Activated T-helper 1 cell treated with anti-CD3 and anti-CD28 coated beads, Interleukin-12 subunit alpha, Interleukin-12 subunit beta, Interleukin-2, Interleukin-4 antibody, amounts not matched to agents 30 ng/mL and 10 ng/mL and 1 ng/mL, durations not matched to agents 14 hours and 24 hours and 36 hours (primary cell): ENCODE results near the gene TTC39A. TPM values are rescaled to one million over a fixed set of nuclear protein-coding genes. Genes with fewer than 3 reads are reported as not detected.

Source experiments
- DNase-seq: peaks from one replicate; pipeline ENCODE4 v3.0.0; 2021; ENCODE audit warnings: low spot score
- H3K27ac Mint-ChIP-seq: one replicate; pipeline ENCODE4 v1.8.0; 2021; ENCODE audit warnings: mild to moderate bottlenecking, mixed read lengths
- H3K27me3 Mint-ChIP-seq: one replicate; pipeline ENCODE4 v1.8.0; 2022; ENCODE audit warnings: mild to moderate bottlenecking, moderate library complexity, mixed read lengths; ENCODE audit not compliant: insufficient read depth
- H3K36me3 Mint-ChIP-seq: one replicate; pipeline ENCODE4 v1.8.0; 2021; ENCODE audit warnings: low read depth, mixed read lengths
- H3K4me1 Mint-ChIP-seq: one replicate; pipeline ENCODE4 v1.8.0; 2021; ENCODE audit warnings: low read depth, mixed read lengths
- H3K4me3 Mint-ChIP-seq: one replicate; pipeline ENCODE4 v1.8.0; 2021; ENCODE audit warnings: mild to moderate bottlenecking, moderate library complexity, mixed read lengths
- H3K9me3 Mint-ChIP-seq: one replicate; pipeline ENCODE4 v1.8.0; 2021; ENCODE audit warnings: mixed read lengths
- intact Hi-C: fragments of 100-400 bp; cut with micrococcal nuclease; formaldehyde crosslinking; loops from one replicate; pipeline ENCODE4 v1.15.1; 2024
- total RNA-seq: library from RNA; stranded (reverse); gene quantifications from 2 replicates; pipeline ENCODE4 v1.2.3, GENCODE V29; 2022

Gene TTC39A
- total RNA-seq, 1 donor from 2014 or later, result not detected

- Mint-ChIP-seq H3K4me3 (no peak overlapping the region), H3K27ac (no peak overlapping the region), H3K4me1 (no peaks in the 10 kb centered on the region), H3K36me3 (no peaks in the 10 kb centered on the region), H3K9me3 (no peaks in the 10 kb centered on the region), H3K27me3 (no peaks in the 10 kb centered on the region)
- intact Hi-C loops, result no loop called here
- DNase-seq, result no peak
Observed at GRCh38 chr1:51306950-51307349, 23.4 kb downstream of the TTC39A start.

GRCh38 chr1:51305371-51305823, 25.0 kb downstream of the TTC39A start:
- no peak for DNase-seq
- no peaks in the 10 kb centered on the region for H3K9me3 Mint-ChIP-seq
- H3K27ac Mint-ChIP-seq, result no peak overlapping the region
- intact Hi-C loops, result no loop called here
- no peaks in the 10 kb centered on the region for H3K27me3 Mint-ChIP-seq
- H3K36me3 Mint-ChIP-seq, result no peaks in the 10 kb centered on the region
- H3K4me1 Mint-ChIP-seq, result no peaks in the 10 kb centered on the region
- H3K4me3 Mint-ChIP-seq, result no peak overlapping the region

DNA sequence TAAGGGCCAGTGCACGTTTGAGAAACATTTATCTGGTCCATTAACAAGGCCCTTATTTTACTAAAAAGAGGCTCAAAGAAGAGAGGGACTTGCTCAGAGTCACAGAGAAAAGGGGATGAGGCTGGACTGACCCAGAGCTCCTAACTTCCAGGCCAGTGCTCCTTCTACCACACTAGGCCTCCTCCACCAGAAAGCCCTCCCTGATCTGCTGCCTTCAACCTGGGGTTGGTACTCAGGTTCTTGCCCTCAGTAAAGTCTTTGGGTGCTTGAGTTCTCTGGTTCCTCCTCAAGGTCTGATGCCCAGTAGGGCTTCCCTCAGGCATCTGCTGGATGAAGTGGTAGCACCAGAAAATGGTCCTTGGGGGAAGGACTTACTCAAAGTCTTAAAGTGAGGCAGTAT, 26.0 kb downstream of the TTC39A start:
- Mint-ChIP-seq H3K9me3 (no peaks in the 10 kb centered on the region), H3K4me1 (no peaks in the 10 kb centered on the region), H3K27ac (no peak overlapping the region), H3K27me3 (no peaks in the 10 kb centered on the region), H3K4me3 (no peak overlapping the region), H3K36me3 (no peaks in the 10 kb centered on the region)
- DNase-seq, result no peak
- intact Hi-C loops, result no loop called here

- intact Hi-C loops, result no loop called here
- no peak overlapping the region for H3K4me3 Mint-ChIP-seq
- no peaks in the 10 kb centered on the region for H3K4me1 Mint-ChIP-seq
- H3K27me3 Mint-ChIP-seq, result no peaks in the 10 kb centered on the region
- no peaks in the 10 kb centered on the region for H3K9me3 Mint-ChIP-seq
- H3K27ac Mint-ChIP-seq, result peak overlapping the region; percentile 5
- H3K36me3 Mint-ChIP-seq, result no peaks in the 10 kb centered on the region
- DNase-seq, result no peak
Observed at GRCh38 chr1:51303751-51304251, 26.6 kb downstream of the TTC39A start.

DNA sequence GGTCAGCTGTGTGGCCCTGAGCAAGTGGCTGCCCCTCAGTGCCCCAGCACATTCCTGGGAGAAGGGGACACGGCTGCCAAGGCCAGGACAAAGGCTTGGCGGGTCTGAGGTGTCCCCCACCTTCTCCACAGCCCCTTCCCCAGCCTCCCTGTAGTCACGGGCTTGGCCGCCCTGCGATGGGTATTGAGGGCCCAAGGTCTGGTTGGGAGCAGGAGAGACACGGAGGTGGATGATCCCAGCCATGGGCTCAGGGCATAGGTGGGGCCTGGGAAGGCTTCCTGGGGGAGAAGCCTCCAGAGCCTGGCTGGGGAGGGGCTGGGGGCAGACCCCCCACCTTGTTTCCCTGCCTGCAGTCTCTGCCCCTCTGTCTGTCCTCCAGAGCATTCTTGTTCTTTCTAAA, 27.0 kb downstream of the TTC39A start:
- Mint-ChIP-seq H3K4me1 (no peaks in the 10 kb centered on the region), H3K4me3 (no peak overlapping the region), H3K9me3 (no peaks in the 10 kb centered on the region), H3K27ac (no peak overlapping the region), H3K36me3 (no peaks in the 10 kb centered on the region), H3K27me3 (no peaks in the 10 kb centered on the region)
- intact Hi-C loops, result no loop called here
- DNase-seq, result no peak

- intact Hi-C loops, result no loop called here
- Mint-ChIP-seq H3K4me1 (peaks cover 2% of the 10 kb centered on the region), H3K36me3 (no peaks in the 10 kb centered on the region), H3K9me3 (no peaks in the 10 kb centered on the region), H3K27me3 (no peaks in the 10 kb centered on the region), H3K27ac (no peak overlapping the region), H3K4me3 (no peak overlapping the region)
- DNase-seq, result no peak
Observed at GRCh38 chr1:51302746-51303145, 27.6 kb downstream of the TTC39A start.

GRCh38 chr1:51302270-51302669, 28.1 kb downstream of the TTC39A start:
- peaks cover 5% of the 10 kb centered on the region for H3K4me1 Mint-ChIP-seq

GRCh38 chr1:51301844-51302162, 28.6 kb downstream of the TTC39A start:
- Mint-ChIP-seq H3K9me3 (no peaks in the 10 kb centered on the region), H3K27me3 (no peaks in the 10 kb centered on the region), H3K36me3 (no peaks in the 10 kb centered on the region), H3K27ac (no peak overlapping the region), H3K4me1 (peaks cover 5% of the 10 kb centered on the region), H3K4me3 (no peak overlapping the region)
- no peak for DNase-seq
- intact Hi-C loops, result no loop called here

More at GRCh38 chr1:51302270-51302669, 28.1 kb downstream of the TTC39A start:
- intact Hi-C loops, result no loop called here
- Mint-ChIP-seq H3K27me3 (no peaks in the 10 kb centered on the region), H3K27ac (no peak overlapping the region), H3K36me3 (no peaks in the 10 kb centered on the region), H3K9me3 (no peaks in the 10 kb centered on the region), H3K4me3 (no peak overlapping the region)
- DNase-seq, result no peak

DNA sequence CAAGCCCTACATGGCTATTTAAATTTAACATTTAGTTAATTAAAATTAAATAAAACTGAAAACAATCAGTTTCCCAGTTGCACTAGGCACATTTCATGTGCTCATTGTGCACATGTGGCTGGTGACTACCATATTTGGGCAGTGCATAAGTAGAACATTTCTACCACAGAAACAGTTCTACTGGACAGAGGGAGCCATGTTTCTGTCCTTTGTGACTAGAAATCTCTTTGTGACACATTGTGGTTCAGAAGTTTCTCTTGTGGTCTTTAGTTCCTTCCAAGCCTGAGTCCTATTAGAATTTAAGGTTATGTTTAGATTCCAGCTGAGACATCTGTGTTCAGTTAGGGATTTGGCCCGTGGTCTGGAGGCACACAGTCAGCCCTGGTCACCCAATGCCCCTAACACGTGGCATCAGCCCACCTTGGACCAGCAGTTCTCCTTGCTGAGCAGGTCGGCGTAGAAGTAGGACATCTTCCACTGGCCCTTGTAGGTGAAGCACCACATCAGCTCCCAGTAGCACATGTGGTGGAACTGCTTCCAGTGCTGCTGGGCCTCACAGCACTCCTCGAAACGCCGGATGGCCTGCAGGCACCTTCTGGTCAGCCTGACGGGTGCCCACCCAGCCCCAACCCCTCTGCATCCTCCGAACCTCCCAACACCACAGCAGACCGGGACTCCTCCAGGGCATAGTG, 29.1 kb downstream of the TTC39A start:
- DNase-seq, result no peak
- no peaks in the 10 kb centered on the region for H3K27me3 Mint-ChIP-seq
- H3K27ac Mint-ChIP-seq, result no peak overlapping the region
- no peaks in the 10 kb centered on the region for H3K9me3 Mint-ChIP-seq
- no peaks in the 10 kb centered on the region for H3K36me3 Mint-ChIP-seq
- H3K4me1 Mint-ChIP-seq, result peaks cover 5% of the 10 kb centered on the region
- H3K4me3 Mint-ChIP-seq, result no peak overlapping the region
- intact Hi-C loops, result no loop called here

- Mint-ChIP-seq H3K27me3 (no peaks in the 10 kb centered on the region), H3K4me1 (peaks cover 10% of the 10 kb centered on the region), H3K4me3 (no peak overlapping the region), H3K9me3 (no peaks in the 10 kb centered on the region), H3K27ac (no peak overlapping the region), H3K36me3 (no peaks in the 10 kb centered on the region)
- DNase-seq, result no peak
- intact Hi-C loops, result loop anchor here (5.0 to 10.0 kb wide), 2 partner anchors 83 to 325 kb away; partner anchors contain the start of gene CDKN2C
Observed at GRCh38 chr1:51299981-51300670, 30.2 kb downstream of the TTC39A start.

GRCh38 chr1:51299185-51299885, 31.0 kb downstream of the TTC39A start:
- intact Hi-C loops, result loop anchor here (5.0 to 10.0 kb wide), 2 partner anchors 82 to 325 kb away; partner anchors contain the start of gene CDKN2C
- Mint-ChIP-seq H3K36me3 (no peaks in the 10 kb centered on the region), H3K27ac (no peak overlapping the region), H3K27me3 (no peaks in the 10 kb centered on the region), H3K4me1 (peaks cover 17% of the 10 kb centered on the region), H3K9me3 (no peaks in the 10 kb centered on the region), H3K4me3 (no peak overlapping the region)
- no peak for DNase-seq

DNA sequence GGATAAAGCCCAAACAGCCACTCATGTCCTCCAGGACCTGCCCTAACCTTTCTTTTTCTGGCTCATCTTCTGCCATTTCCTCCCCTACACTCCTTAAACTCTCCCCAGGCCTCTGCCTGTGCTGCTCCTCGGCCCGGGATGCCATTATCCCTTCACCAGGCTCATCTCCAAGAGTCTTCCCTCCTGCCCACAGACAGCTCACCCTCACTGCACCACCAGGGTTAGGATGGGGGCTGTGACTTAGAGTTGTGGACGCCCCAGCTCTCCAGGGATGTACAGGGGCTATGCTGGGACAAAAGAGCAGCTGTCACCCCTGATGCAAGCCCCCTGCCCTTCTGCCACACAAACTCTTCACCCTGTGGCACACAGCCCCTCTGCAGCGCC, 32.0 kb downstream of the TTC39A start:
- Mint-ChIP-seq H3K4me1 (peaks cover 17% of the 10 kb centered on the region), H3K4me3 (peak overlapping the region; percentile 9), H3K27me3 (no peaks in the 10 kb centered on the region), H3K27ac (no peak overlapping the region), H3K9me3 (no peaks in the 10 kb centered on the region), H3K36me3 (no peaks in the 10 kb centered on the region)
- intact Hi-C loops, result loop anchor here (5.0 to 10.0 kb wide), 2 partner anchors 81 to 324 kb away; partner anchors contain the start of gene CDKN2C
- DNase-seq, result no peak
